ENCODE data around the gene SALL2.

DNA sequence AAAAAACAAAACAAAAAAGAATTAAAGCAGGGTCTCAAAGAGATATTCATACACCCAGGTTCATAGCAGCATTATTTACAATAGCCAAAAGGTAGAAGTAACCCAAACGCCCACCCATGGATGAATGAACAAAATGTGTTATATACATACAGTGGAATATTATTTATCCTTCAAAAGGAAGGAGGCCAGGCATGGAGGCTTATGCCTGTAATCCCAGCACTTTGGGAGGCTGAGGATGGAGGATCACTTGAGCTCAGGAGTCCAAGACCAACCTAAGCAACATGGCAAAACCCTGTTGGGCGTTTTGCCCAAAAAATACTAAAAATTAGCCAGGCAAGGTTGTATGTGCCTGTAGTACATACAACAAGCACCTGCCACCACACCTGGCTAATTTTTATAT is 19.6 kb downstream of the SALL2 start:
- TF ChIP-seq EP300 (IDR thresholded peaks at IDR 0.05; ENCODE audit: borderline replicate concordance in 1 of 2, low read depth in 2 of 2, low read length in 2 of 2) = no peak
- TF ChIP-seq, protein P1, sequence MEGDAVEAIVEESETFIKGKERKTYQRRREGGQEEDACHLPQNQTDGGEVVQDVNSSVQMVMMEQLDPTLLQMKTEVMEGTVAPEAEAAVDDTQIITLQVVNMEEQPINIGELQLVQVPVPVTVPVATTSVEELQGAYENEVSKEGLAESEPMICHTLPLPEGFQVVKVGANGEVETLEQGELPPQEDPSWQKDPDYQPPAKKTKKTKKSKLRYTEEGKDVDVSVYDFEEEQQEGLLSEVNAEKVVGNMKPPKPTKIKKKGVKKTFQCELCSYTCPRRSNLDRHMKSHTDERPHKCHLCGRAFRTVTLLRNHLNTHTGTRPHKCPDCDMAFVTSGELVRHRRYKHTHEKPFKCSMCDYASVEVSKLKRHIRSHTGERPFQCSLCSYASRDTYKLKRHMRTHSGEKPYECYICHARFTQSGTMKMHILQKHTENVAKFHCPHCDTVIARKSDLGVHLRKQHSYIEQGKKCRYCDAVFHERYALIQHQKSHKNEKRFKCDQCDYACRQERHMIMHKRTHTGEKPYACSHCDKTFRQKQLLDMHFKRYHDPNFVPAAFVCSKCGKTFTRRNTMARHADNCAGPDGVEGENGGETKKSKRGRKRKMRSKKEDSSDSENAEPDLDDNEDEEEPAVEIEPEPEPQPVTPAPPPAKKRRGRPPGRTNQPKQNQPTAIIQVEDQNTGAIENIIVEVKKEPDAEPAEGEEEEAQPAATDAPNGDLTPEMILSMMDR (IDR thresholded peaks at IDR 0.05; ENCODE audit: control extremely low read depth in 1 of 3, insufficient read depth in 1 of 3, low read depth in 1 of 3, low read length in 3 of 3) = no peak
